NCI-H2029 treated with DMSO at 0.1 percent for 48 hours (cell line): ENCODE data around the gene SDK1.

ENCODE experiments used
- DNase-seq: peaks from one replicate; lab custom pipeline; 2025; lab: John Stamatoyannopoulos, UW

Gene SDK1

GRCh38 chr7:3991731-3992231 is 690.7 kb downstream of the SDK1 start:
- DNase-seq = no peak

GRCh38 chr7:3992841-3993240 is 691.8 kb downstream of the SDK1 start:
- DNase-seq = no peak

- DNase-seq = no peak
These were observed 693.7 kb downstream of the SDK1 start for GRCh38 chr7:3994764-3995163.

- no peak for DNase-seq
These were observed 694.1 kb downstream of the SDK1 start for GRCh38 chr7:3995187-3995586.

GRCh38 chr7:3998060-3998459 is 697.0 kb downstream of the SDK1 start:
- DNase-seq = no peak

- DNase-seq = no peak
These were observed 699.1 kb downstream of the SDK1 start for GRCh38 chr7:4000139-4000538.

GRCh38 chr7:4000934-4001333 is 699.9 kb downstream of the SDK1 start:
- DNase-seq = no peak

- no peak for DNase-seq
These were observed 700.7 kb downstream of the SDK1 start for GRCh38 chr7:4001742-4002141.

- no peak for DNase-seq
These were observed 702.5 kb downstream of the SDK1 start for GRCh38 chr7:4003503-4003902.

- peak; percentile 27 for DNase-seq
These were observed 705.6 kb downstream of the SDK1 start for GRCh38 chr7:4006687-4007086.

- no peak for DNase-seq
These were observed 708.4 kb downstream of the SDK1 start for GRCh38 chr7:4009211-4010060.

GRCh38 chr7:4010061-4010605 is 709.1 kb downstream of the SDK1 start:
- DNase-seq = no peak

- no peak for DNase-seq
These were observed 710.0 kb downstream of the SDK1 start for GRCh38 chr7:4010923-4011656.

GRCh38 chr7:4013793-4014192 is 712.7 kb downstream of the SDK1 start:
- DNase-seq = no peak

GRCh38 chr7:4014346-4015050 is 713.4 kb downstream of the SDK1 start:
- DNase-seq = no peak

GRCh38 chr7:4015371-4015770 is 714.3 kb downstream of the SDK1 start:
- no peak for DNase-seq

GRCh38 chr7:4015996-4016395 is 714.9 kb downstream of the SDK1 start:
- DNase-seq = no peak

- DNase-seq = no peak
These were observed 716.0 kb downstream of the SDK1 start for GRCh38 chr7:4017081-4017480.

- no peak for DNase-seq
These were observed 716.7 kb downstream of the SDK1 start for GRCh38 chr7:4017785-4018184.

GRCh38 chr7:4018601-4019316 is 717.7 kb downstream of the SDK1 start:
- DNase-seq = no peak

- no peak for DNase-seq
These were observed 719.0 kb downstream of the SDK1 start for GRCh38 chr7:4020086-4020485.

GRCh38 chr7:4021413-4021812 is 720.4 kb downstream of the SDK1 start:
- no peak for DNase-seq
